ENCODE results near the gene GOLPH3L.
"Not testable (repeated sequence)": the region's sequence is repeated elsewhere in the genome, so short reads cannot be mapped to it uniquely, and the experiment has no call there.

The GOLPH3L gene

GRCh38 chr1:150654635-150655034 is 42.3 kb downstream of the GOLPH3L start:
- DNase-seq = not testable (repeated sequence)

GRCh38 chr1:150650193-150650592 is 46.8 kb downstream of the GOLPH3L start:
- DNase-seq = peak; percentile 93

- DNase-seq = no peak
These were observed 47.4 kb downstream of the GOLPH3L start for GRCh38 chr1:150649441-150650075.

GRCh38 chr1:150642296-150642695 is 54.7 kb downstream of the GOLPH3L start:
- DNase-seq = no peak

- not testable (repeated sequence) for DNase-seq
These were observed 55.7 kb downstream of the GOLPH3L start for GRCh38 chr1:150641126-150641815.

- DNase-seq = peak; percentile 74
These were observed 58.5 kb downstream of the GOLPH3L start for GRCh38 chr1:150638430-150638829.

- peak; percentile 33 for DNase-seq
These were observed 61.9 kb downstream of the GOLPH3L start for GRCh38 chr1:150634839-150635622.

- DNase-seq = peak; percentile 98
These were observed 67.6 kb downstream of the GOLPH3L start, which contains the start of gene ENSA for GRCh38 chr1:150629115-150629928. TSS of gene ENSA (minus strand) at chr1:150629612. CDS start at chr1:150629470, 142 bp downstream.

- no peak for DNase-seq
These were observed 68.2 kb downstream of the GOLPH3L start for GRCh38 chr1:150628766-150629114.

- DNase-seq = no peak
These were observed 69.0 kb downstream of the GOLPH3L start for GRCh38 chr1:150627826-150628410.

GRCh38 chr1:150626150-150626549 is 70.8 kb downstream of the GOLPH3L start:
- no peak for DNase-seq

GRCh38 chr1:150624546-150624945 is 72.4 kb downstream of the GOLPH3L start:
- not testable (repeated sequence) for DNase-seq

GRCh38 chr1:150624134-150624533 is 72.8 kb downstream of the GOLPH3L start:
- not testable (repeated sequence) for DNase-seq

- no peak for DNase-seq
These were observed 74.5 kb downstream of the GOLPH3L start for GRCh38 chr1:150622303-150622975.

GRCh38 chr1:150621497-150622302 is 75.3 kb downstream of the GOLPH3L start:
- DNase-seq = peak; percentile 37

- DNase-seq = no peak
These were observed 76.0 kb downstream of the GOLPH3L start for GRCh38 chr1:150620919-150621318.

GRCh38 chr1:150619576-150620509 is 77.1 kb downstream of the GOLPH3L start:
- DNase-seq = peak; percentile 11

- DNase-seq = no peak
These were observed 81.4 kb downstream of the GOLPH3L start for GRCh38 chr1:150615346-150616201.
